GM18508 (cell line): ENCODE results near the gene TGM5.
"Not testable (repeated sequence)": the region's sequence is repeated elsewhere in the genome, so short reads cannot be mapped to it uniquely, and the experiment has no call there.

Experiments
- ATAC-seq: cut with Tn5 transposase; IDR thresholded peaks from one replicate; pipeline ENCODE4 v1.9.1; 2021; ENCODE audit warnings: moderate number of reproducible peaks; ENCODE audit not compliant: insufficient read depth, unreplicated experiment

The TGM5 gene

GRCh38 chr15:43266834-43267233 lies at the start of gene TGM5:
Gene TGM5 (minus strand): TSS chr15:43266928. CDS start chr15:43266849, 79 bp downstream.
- no peak for ATAC-seq

GRCh38 chr15:43314171-43314570 lies 47.4 kb upstream of the TGM5 start:
- ATAC-seq: no peak

- no peak for ATAC-seq
Observed at GRCh38 chr15:43312378-43312777, 45.6 kb upstream of the TGM5 start.

- ATAC-seq: no peak
Observed at GRCh38 chr15:43302205-43302817, 35.6 kb upstream of the TGM5 start, which contains the start of gene TGM7. Gene TGM7 (minus strand): TSS chr15:43302255.

- ATAC-seq: no peak
Observed at GRCh38 chr15:43299884-43300283, 33.2 kb upstream of the TGM5 start.

- ATAC-seq: no peak
Observed at GRCh38 chr15:43299411-43299810, 32.7 kb upstream of the TGM5 start.

GRCh38 chr15:43294091-43294706 lies 27.5 kb upstream of the TGM5 start:
- no peak for ATAC-seq

GRCh38 chr15:43293432-43293831 lies 26.7 kb upstream of the TGM5 start:
- no peak for ATAC-seq

- ATAC-seq: no peak
Observed at GRCh38 chr15:43292375-43293078, 25.8 kb upstream of the TGM5 start.

- not testable (repeated sequence) for ATAC-seq
Observed at GRCh38 chr15:43289656-43290055, 22.9 kb upstream of the TGM5 start.

GRCh38 chr15:43287254-43287653 lies 20.5 kb upstream of the TGM5 start:
- ATAC-seq: no peak

- ATAC-seq: no peak
Observed at GRCh38 chr15:43286074-43286473, 19.3 kb upstream of the TGM5 start.

- ATAC-seq: no peak
Observed at GRCh38 chr15:43285609-43286037, 18.9 kb upstream of the TGM5 start.

GRCh38 chr15:43283526-43283925 lies 16.8 kb upstream of the TGM5 start:
- no peak for ATAC-seq

- no peak for ATAC-seq
Observed at GRCh38 chr15:43281926-43282602, 15.3 kb upstream of the TGM5 start.

GRCh38 chr15:43280996-43281395 lies 14.3 kb upstream of the TGM5 start:
- ATAC-seq: no peak

GRCh38 chr15:43279496-43279895 lies 12.8 kb upstream of the TGM5 start:
- ATAC-seq: no peak

GRCh38 chr15:43278869-43279268 lies 12.1 kb upstream of the TGM5 start:
- ATAC-seq: no peak

- no peak for ATAC-seq
Observed at GRCh38 chr15:43277901-43278300, 11.2 kb upstream of the TGM5 start.

- ATAC-seq: no peak
Observed at GRCh38 chr15:43277231-43277823, 10.6 kb upstream of the TGM5 start.
